MM.1S (cell line): Measurements from ENCODE around the gene TAC3.

ENCODE experiments used
- DNase-seq: peaks from one replicate; pipeline ENCODE4 v3.0.0-alpha.2; 2015
- H2AFZ ChIP-seq: fragments of 300-600 bp; sonication (generic); 2 replicates; pipeline ENCODE4 v1.6.0; 2016; ENCODE audit warnings: antibody characterized with exemption, low read length
- H3F3A ChIP-seq: fragments of 300-600 bp; sonication (generic); 2 replicates; pipeline ENCODE4 v1.6.1; 2016; ENCODE audit warnings: mild to moderate bottlenecking, antibody characterized with exemption, low read length, moderate library complexity, mixed read lengths; ENCODE audit not compliant: insufficient read depth
- H3K27ac ChIP-seq: fragments of 300-600 bp; sonication (generic); 2 replicates; pipeline ENCODE4 v1.5.1; 2016; ENCODE audit warnings: mild to moderate bottlenecking, low read length
- H3K27me3 ChIP-seq: fragments of 300-600 bp; sonication (generic); replicated peaks from 2 replicates; pipeline ENCODE4 v1.6.0; 2016; ENCODE audit warnings: low read length; ENCODE audit not compliant: insufficient read depth
- H3K36me3 ChIP-seq: fragments of 300-600 bp; sonication (generic); replicated peaks from 2 replicates; pipeline ENCODE4 v1.6.1; 2016; ENCODE audit warnings: mild to moderate bottlenecking, low read length, mixed read lengths; ENCODE audit not compliant: insufficient read depth
- H3K4me1 ChIP-seq: fragments of 300-600 bp; sonication (generic); 2 replicates; pipeline ENCODE4 v1.6.1; 2016; ENCODE audit warnings: low read length, mixed read lengths
- H3K4me2 ChIP-seq: fragments of 300-600 bp; sonication (generic); 2 replicates; pipeline ENCODE4 v1.6.0; 2016; ENCODE audit warnings: low read depth, low read length
- H3K4me3 ChIP-seq: fragments of 300-600 bp; sonication (generic); 2 replicates; pipeline ENCODE4 v1.5.1; 2016; ENCODE audit warnings: low read length, mixed read lengths
- H3K79me2 ChIP-seq: fragments of 300-600 bp; sonication (generic); 2 replicates; pipeline ENCODE4 v1.6.1; 2016; ENCODE audit warnings: mixed run types, low read length, mixed read lengths
- H3K9ac ChIP-seq: fragments of 300-600 bp; sonication (generic); 2 replicates; pipeline ENCODE4 v1.6.1; 2016; ENCODE audit warnings: low read length, mixed read lengths
- H3K9me2 ChIP-seq: fragments of 300-600 bp; sonication (generic); replicated peaks from 2 replicates; pipeline ENCODE4 v1.6.1; 2016; ENCODE audit warnings: mild to moderate bottlenecking, low read length, mixed read lengths; ENCODE audit not compliant: insufficient read depth
- H3K9me3 ChIP-seq: fragments of 300-600 bp; sonication (generic); replicated peaks from 2 replicates; pipeline ENCODE4 v1.6.1; 2016; ENCODE audit warnings: mild to moderate bottlenecking, low read length, mixed read lengths; ENCODE audit not compliant: insufficient read depth
- H4K20me1 ChIP-seq: fragments of 300-600 bp; sonication (generic); 2 replicates; pipeline ENCODE4 v1.6.1; 2016; ENCODE audit warnings: mild to moderate bottlenecking, low read length, moderate library complexity, mixed read lengths; ENCODE audit not compliant: insufficient read depth
- CTCF ChIP-seq: fragments of 300-600 bp; sonication (generic); IDR thresholded peaks from 2 replicates; pipeline ENCODE4 v1.5.1; 2016; ENCODE audit warnings: antibody characterized with exemption, low read length, mixed read lengths
- EZH2 ChIP-seq: fragments of 300-600 bp; sonication (generic); optimal IDR thresholded peaks from 2 replicates; pipeline ENCODE3; 2017; ENCODE audit warnings: low read depth, mild to moderate bottlenecking, antibody characterized with exemption, low read length, mixed read lengths
- EZH2phosphoT487 ChIP-seq: fragments of 300-600 bp; sonication (generic); IDR thresholded peaks from 2 replicates; pipeline ENCODE4 v1.6.1; 2018; ENCODE audit warnings: antibody characterized with exemption, low read length

The TAC3 gene

GRCh38 chr12:57000393-57000792, 15.9 kb downstream of the TAC3 start:
- Histone ChIP-seq H3K4me3 (no peak overlapping the region), H3K79me2 (peaks cover 63% of the 10 kb centered on the region), H3K9ac (no peak overlapping the region), H3K27ac (no peak overlapping the region), H3K4me2 (no peak overlapping the region), H3F3A (peaks cover 3% of the 10 kb centered on the region; the same call in 1 of the 2 replicates), H3K36me3 (peaks cover 5% of the 10 kb centered on the region; the same call in 1 of the 2 replicates), H4K20me1 (no peaks in the 10 kb centered on the region), H3K9me2 (no peaks in the 10 kb centered on the region), H3K9me3 (no peaks in the 10 kb centered on the region), H2AFZ (no peak overlapping the region), H3K27me3 (no peaks in the 10 kb centered on the region), H3K4me1 (peaks cover 22% of the 10 kb centered on the region)
- TF ChIP-seq EZH2phosphoT487: no peak
- TF ChIP-seq CTCF: no peak
- TF ChIP-seq EZH2: no peak
- DNase-seq: no peak

DNA sequence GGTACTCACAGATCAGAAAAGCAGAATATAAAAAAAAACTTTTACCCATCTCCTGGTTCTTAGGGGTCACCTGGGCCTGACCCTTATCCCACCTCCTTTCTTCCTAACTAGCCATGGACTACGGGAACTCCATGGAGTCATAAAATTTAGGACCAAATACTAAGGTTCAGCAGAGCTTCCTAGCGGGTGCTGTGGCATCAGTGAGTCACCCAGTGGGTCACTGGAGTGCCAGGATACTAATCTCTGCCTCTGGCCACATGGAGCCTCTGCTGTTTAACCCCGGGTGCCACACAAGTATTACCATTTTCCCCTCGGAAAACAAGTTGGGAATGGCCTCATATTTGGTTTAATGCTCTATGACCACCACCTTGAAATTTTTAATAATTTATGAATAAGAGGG, 16.9 kb downstream of the TAC3 start:
- peaks cover 3% of the 10 kb centered on the region; the same call in 1 of the 2 replicates for H3F3A ChIP-seq
- no peak overlapping the region for H2AFZ ChIP-seq
- DNase-seq: no peak
- H3K9ac ChIP-seq: peak overlapping the region; percentile 1; the same call in 1 of the 2 replicates
- no peaks in the 10 kb centered on the region for H3K9me3 ChIP-seq
- H3K4me3 ChIP-seq: no peak overlapping the region
- no peaks in the 10 kb centered on the region for H3K27me3 ChIP-seq
- H3K79me2 ChIP-seq: peaks cover 53% of the 10 kb centered on the region
- peak overlapping the region; percentile 31; the same call in 1 of the 2 replicates for H3K4me2 ChIP-seq
- H4K20me1 ChIP-seq: no peaks in the 10 kb centered on the region
- peaks cover 15% of the 10 kb centered on the region for H3K4me1 ChIP-seq
- TF ChIP-seq EZH2phosphoT487: no peak
- no peak for TF ChIP-seq CTCF
- no peak for TF ChIP-seq EZH2
- H3K9me2 ChIP-seq: no peaks in the 10 kb centered on the region
- peaks cover 5% of the 10 kb centered on the region; the same call in 1 of the 2 replicates for H3K36me3 ChIP-seq
- peak overlapping the region; percentile 56; the same call in 1 of the 2 replicates for H3K27ac ChIP-seq

GRCh38 chr12:56998981-56999380, 17.3 kb downstream of the TAC3 start:
- H3K4me2 ChIP-seq: peak overlapping the region; percentile 31

More at GRCh38 chr12:56998981-56999380, 17.3 kb downstream of the TAC3 start:
- no peak for TF ChIP-seq CTCF
- no peak for TF ChIP-seq EZH2phosphoT487
- TF ChIP-seq EZH2: no peak
- Histone ChIP-seq H3F3A (peaks cover 3% of the 10 kb centered on the region; the same call in 1 of the 2 replicates), H3K4me3 (no peak overlapping the region), H3K4me1 (peaks cover 15% of the 10 kb centered on the region), H3K9me2 (no peaks in the 10 kb centered on the region), H2AFZ (no peak overlapping the region), H3K36me3 (peaks cover 2% of the 10 kb centered on the region; the same call in 1 of the 2 replicates), H3K27ac (peak overlapping the region; percentile 56; the same call in 1 of the 2 replicates), H4K20me1 (no peaks in the 10 kb centered on the region), H3K27me3 (no peaks in the 10 kb centered on the region), H3K79me2 (peaks cover 48% of the 10 kb centered on the region), H3K9me3 (no peaks in the 10 kb centered on the region), H3K9ac (peak overlapping the region; percentile 1; the same call in 1 of the 2 replicates)
- DNase-seq: peak; percentile 84
